Myocyte (in vitro differentiated cells): ENCODE results near the gene NPHP4. TPM values are rescaled to one million over a fixed set of nuclear protein-coding genes. Genes with fewer than 3 reads are reported as not detected.
A peak's percentile ranks its signal among the peaks of the same experiment; 100 is the strongest.

Source experiments
- DNase-seq: peaks from one replicate; pipeline ENCODE4 v3.0.0-alpha.2; 2012; ENCODE audit warnings: low read depth
- total RNA-seq: library from RNA; depleted of rRNA; stranded (reverse); fragments of >200 nt; gene quantifications from 2 replicates; pipeline ENCODE4 v1.2.3, GENCODE V29; 2014

The NPHP4 gene
- total RNA-seq, 1 donor from 2014 or later, result 2.9 TPM

- no peak for DNase-seq
These were observed 12.3 kb upstream of the NPHP4 start for GRCh38 chr1:6004412-6005123.

- no peak for DNase-seq
These were observed 11.6 kb upstream of the NPHP4 start for GRCh38 chr1:6003568-6004411.

- peak; percentile 14 for DNase-seq
These were observed 10.7 kb upstream of the NPHP4 start for GRCh38 chr1:6002714-6003501.

GRCh38 chr1:6001992-6002576 lies 9.9 kb upstream of the NPHP4 start:
- DNase-seq, result peak; percentile 71

GRCh38 chr1:6000444-6001288 lies 8.4 kb upstream of the NPHP4 start:
- no peak for DNase-seq

- no peak for DNase-seq
These were observed 7.7 kb upstream of the NPHP4 start for GRCh38 chr1:5999711-6000443.

GRCh38 chr1:5998906-5999301 lies 6.7 kb upstream of the NPHP4 start:
- no peak for DNase-seq

- no peak for DNase-seq
These were observed 6.1 kb upstream of the NPHP4 start for GRCh38 chr1:5998051-5998905.

GRCh38 chr1:5997316-5997715 lies 5.1 kb upstream of the NPHP4 start:
- no peak for DNase-seq

- DNase-seq, result no peak
These were observed 4.5 kb upstream of the NPHP4 start for GRCh38 chr1:5996641-5997270.

- DNase-seq, result no peak
These were observed 3.8 kb upstream of the NPHP4 start for GRCh38 chr1:5995871-5996630.

GRCh38 chr1:5994713-5995621 lies 2.7 kb upstream of the NPHP4 start:
- no peak for DNase-seq

GRCh38 chr1:5993556-5994491 lies 1.6 kb upstream of the NPHP4 start:
- DNase-seq, result no peak

- DNase-seq, result no peak
These were observed 760 bp upstream of the NPHP4 start for GRCh38 chr1:5992814-5993555.
